ENCODE measurements around the gene OXSR1. TPM values are rescaled to one million over a fixed set of nuclear protein-coding genes. Genes with fewer than 3 reads are reported as not detected.

Gene OXSR1
- total RNA-seq, 4 donors from 2014 or later, result 23.9 to 35.8 (median 29.9) TPM

GRCh38 chr3:38137615-38138348 lies 27.6 kb upstream of the OXSR1 start:
- 11 to 18% methylated on average over 19 to 22 of the region's 22 CpGs for WGBS, 2 donors

GRCh38 chr3:38138349-38139190 lies 26.8 kb upstream of the OXSR1 start, which contains the start of gene MYD88:
Gene MYD88 (plus strand): TSS chr3:38138661. CDS start chr3:38138701, 40 bp downstream.
- peak in 1 of 2 donors; percentile 58 for TF ChIP-seq EP300 (IDR thresholded peaks at IDR 0.05)
- TF ChIP-seq POLR2A (IDR thresholded peaks at IDR 0.05), result peak in 1 of 2 donors; percentile 47
- TF ChIP-seq CTCF (IDR thresholded peaks at IDR 0.05), result no peak
- Histone ChIP-seq H3K9me3 (no peaks in the 10 kb centered on the region), H3K4me3 (peak within 1 kb of the TSS; percentile 70 to 98 (median 88)), H3K27ac (peak within 1 kb of the TSS; percentile 72 to 96 (median 92)), H3K27me3 (no peaks in the 10 kb centered on the region), H3K36me3 (peaks cover 0 to 43% (median 4%) of the 10 kb centered on the region in 3 donors), H3K4me1 (peaks cover 0 to 55% (median 23%) of the 10 kb centered on the region in 4 donors)
- WGBS, 2 donors, result 0 to 3% methylated on average over 34 to 62 of the region's 65 CpGs
- peak; percentile 74 to 75 for DNase-seq (ENCODE audit: low spot score in 2 of 2)

More at GRCh38 chr3:38137615-38138348, 27.6 kb upstream of the OXSR1 start:
- Histone ChIP-seq H3K9me3 (no peaks in the 10 kb centered on the region), H3K4me1 (peaks cover 0 to 60% (median 23%) of the 10 kb centered on the region in 4 donors), H3K27me3 (no peaks in the 10 kb centered on the region), H3K27ac (peak overlapping the region; percentile 72 to 96 (median 92)), H3K36me3 (peaks cover 0 to 48% (median 4%) of the 10 kb centered on the region in 3 donors), H3K4me3 (peak overlapping the region; percentile 70 to 98 (median 88))
- peak in 1 of 2 donors; percentile 32 for DNase-seq (ENCODE audit: low spot score in 2 of 2)
- TF ChIP-seq POLR2A (IDR thresholded peaks at IDR 0.05) (no peak), EP300 (IDR thresholded peaks at IDR 0.05) (no peak), CTCF (IDR thresholded peaks at IDR 0.05) (no peak)

GRCh38 chr3:38139191-38139590 lies 26.1 kb upstream of the OXSR1 start:
- Histone ChIP-seq H3K9me3 (no peaks in the 10 kb centered on the region), H3K27me3 (no peaks in the 10 kb centered on the region), H3K36me3 (peaks cover 0 to 37% (median 4%) of the 10 kb centered on the region in 3 donors), H3K4me3 (peak overlapping the region; percentile 70 to 98 (median 88)), H3K4me1 (peaks cover 0 to 50% (median 23%) of the 10 kb centered on the region in 4 donors), H3K27ac (peak overlapping the region in 3 of 4 donors; percentile 92 to 96 (median 93))
- no peak for TF ChIP-seq POLR2A (IDR thresholded peaks at IDR 0.05)
- TF ChIP-seq EP300 (IDR thresholded peaks at IDR 0.05), result no peak
- WGBS, 2 donors, result 6 to 20% methylated on average over 6 to 8 of the region's 8 CpGs
- no peak for DNase-seq (ENCODE audit: low spot score in 2 of 2)

GRCh38 chr3:38139652-38140051 lies 25.7 kb upstream of the OXSR1 start:
- peak overlapping the region in 2 of 4 donors; percentile 92 to 96 for H3K27ac ChIP-seq
- TF ChIP-seq POLR2A (IDR thresholded peaks at IDR 0.05) (no peak), EP300 (IDR thresholded peaks at IDR 0.05) (no peak), CTCF (IDR thresholded peaks at IDR 0.05) (no peak)
- peaks cover 0 to 32% (median 4%) of the 10 kb centered on the region in 3 donors for H3K36me3 ChIP-seq
- H3K27me3 ChIP-seq, result no peaks in the 10 kb centered on the region
- peak overlapping the region in 3 of 4 donors; percentile 70 to 98 (median 92) for H3K4me3 ChIP-seq
- peaks cover 0 to 47% (median 23%) of the 10 kb centered on the region in 4 donors for H3K4me1 ChIP-seq
- H3K9me3 ChIP-seq, result no peaks in the 10 kb centered on the region
- no peak for DNase-seq (ENCODE audit: low spot score in 2 of 2)
- WGBS, 2 donors, result 84 to 85% methylated on average over 7 of the region's 7 CpGs

GRCh38 chr3:38140326-38141172 lies 24.8 kb upstream of the OXSR1 start:
- H3K27ac ChIP-seq, result no peak overlapping the region
- no peaks in the 10 kb centered on the region for H3K9me3 ChIP-seq
- peaks cover 0 to 27% (median 4%) of the 10 kb centered on the region in 3 donors for H3K36me3 ChIP-seq
- TF ChIP-seq CTCF (IDR thresholded peaks at IDR 0.05) (no peak), POLR2A (IDR thresholded peaks at IDR 0.05) (no peak), EP300 (IDR thresholded peaks at IDR 0.05) (no peak)
- peaks cover 0 to 38% (median 19%) of the 10 kb centered on the region in 4 donors for H3K4me1 ChIP-seq
- H3K4me3 ChIP-seq, result no peak overlapping the region
- no peak for DNase-seq (ENCODE audit: low spot score in 2 of 2)
- H3K27me3 ChIP-seq, result no peaks in the 10 kb centered on the region
- 93 to 95% methylated on average over 12 to 13 of the region's 13 CpGs for WGBS, 2 donors
